Measurements from ENCODE around the gene CLDN12. TPM values are rescaled to one million over a fixed set of nuclear protein-coding genes. Genes with fewer than 3 reads are reported as not detected.

Gene CLDN12
- total RNA-seq, 1 experiment from 2014 or later, result 38.4 TPM

DNA sequence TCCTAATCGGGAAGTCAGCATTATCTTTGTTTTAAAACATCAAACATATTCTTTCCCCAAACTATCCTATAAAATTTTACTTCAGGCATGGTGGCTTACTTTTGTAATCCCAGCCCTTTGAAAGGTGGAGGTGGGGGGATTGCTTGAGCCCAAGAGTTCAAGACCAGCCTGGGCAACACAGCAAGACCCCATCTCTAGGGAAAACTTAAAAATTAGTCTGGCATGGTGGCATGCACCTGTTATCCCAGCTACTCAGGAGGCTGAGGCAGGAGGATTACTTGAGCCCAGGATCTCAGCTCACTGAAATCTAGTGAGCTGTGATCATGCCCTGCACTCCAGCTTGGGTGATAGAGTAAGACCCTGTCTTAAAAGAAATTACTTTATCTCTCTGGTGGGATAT is 4.9 kb downstream of the CLDN12 start:
- CTCF ChIA-PET, result interaction anchor here (1.5 kb wide), 1 partner anchor 62 kb away, joined by 4 read pairs; the partner anchor contains the start of gene GTPBP10
- no peaks in the 10 kb centered on the region; the same call in 1 of the 2 replicates for H3K36me3 ChIP-seq (ENCODE audit: control insufficient read depth, insufficient read depth, low read length)
- no peaks in the 10 kb centered on the region for H3K4me1 ChIP-seq
- no peaks in the 10 kb centered on the region for H3K9me3 Mint-ChIP-seq (ENCODE audit: unreplicated experiment)
- DNase-seq, result no peak
- intact Hi-C loops (cut with micrococcal nuclease; ENCODE audit: unreplicated experiment), result no loop called here
- H3K4me3 Mint-ChIP-seq (ENCODE audit: unreplicated experiment), result no peak overlapping the region
- no peaks in the 10 kb centered on the region for H3K27me3 ChIP-seq (replicated peaks; ENCODE audit: control insufficient read depth, insufficient read depth, low read length)
- TF ChIP-seq, protein P1, sequence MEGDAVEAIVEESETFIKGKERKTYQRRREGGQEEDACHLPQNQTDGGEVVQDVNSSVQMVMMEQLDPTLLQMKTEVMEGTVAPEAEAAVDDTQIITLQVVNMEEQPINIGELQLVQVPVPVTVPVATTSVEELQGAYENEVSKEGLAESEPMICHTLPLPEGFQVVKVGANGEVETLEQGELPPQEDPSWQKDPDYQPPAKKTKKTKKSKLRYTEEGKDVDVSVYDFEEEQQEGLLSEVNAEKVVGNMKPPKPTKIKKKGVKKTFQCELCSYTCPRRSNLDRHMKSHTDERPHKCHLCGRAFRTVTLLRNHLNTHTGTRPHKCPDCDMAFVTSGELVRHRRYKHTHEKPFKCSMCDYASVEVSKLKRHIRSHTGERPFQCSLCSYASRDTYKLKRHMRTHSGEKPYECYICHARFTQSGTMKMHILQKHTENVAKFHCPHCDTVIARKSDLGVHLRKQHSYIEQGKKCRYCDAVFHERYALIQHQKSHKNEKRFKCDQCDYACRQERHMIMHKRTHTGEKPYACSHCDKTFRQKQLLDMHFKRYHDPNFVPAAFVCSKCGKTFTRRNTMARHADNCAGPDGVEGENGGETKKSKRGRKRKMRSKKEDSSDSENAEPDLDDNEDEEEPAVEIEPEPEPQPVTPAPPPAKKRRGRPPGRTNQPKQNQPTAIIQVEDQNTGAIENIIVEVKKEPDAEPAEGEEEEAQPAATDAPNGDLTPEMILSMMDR (IDR thresholded peaks at IDR 0.05; ENCODE audit: insufficient read depth in 1 of 2, low read depth in 1 of 2, low read length in 1 of 2, severe bottlenecking in 1 of 2, unreplicated experiment in 1 of 2), result no peak
- no peaks in the 10 kb centered on the region for H3K4me1 Mint-ChIP-seq (ENCODE audit: low read depth, unreplicated experiment)
- no peaks in the 10 kb centered on the region for H3K9me3 ChIP-seq
- no peak overlapping the region for H3K27ac Mint-ChIP-seq (ENCODE audit: unreplicated experiment)
- H3K36me3 Mint-ChIP-seq (ENCODE audit: insufficient read depth, unreplicated experiment), result peaks cover 7% of the 10 kb centered on the region
- H3K4me3 ChIP-seq (ENCODE audit: low read depth, low read length), result no peak overlapping the region
- no TSS peak for BruUV-seq (replicated peaks)
- H3K27me3 Mint-ChIP-seq (ENCODE audit: insufficient read depth, unreplicated experiment), result no peaks in the 10 kb centered on the region
- POLR2A ChIA-PET, result no interaction called here

DNA sequence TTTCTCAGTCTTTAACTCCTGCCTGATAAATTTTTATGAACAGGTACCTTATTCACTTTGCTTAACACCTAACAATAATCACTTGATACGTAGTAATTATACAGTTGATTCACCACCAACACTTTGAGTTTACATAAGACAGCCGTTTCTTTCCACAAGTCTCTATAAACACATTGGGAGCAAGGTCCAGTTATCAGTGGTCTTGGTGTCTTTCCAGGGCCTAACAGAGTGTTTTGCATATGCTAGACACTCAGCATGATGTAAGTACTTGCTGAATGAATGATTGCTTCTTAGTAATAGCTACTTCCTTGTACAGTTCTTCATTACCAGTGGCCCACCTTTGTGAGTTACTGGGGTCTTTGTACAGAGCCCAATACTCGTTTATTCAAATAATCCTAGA is 6.4 kb downstream of the CLDN12 start:
- POLR2A ChIA-PET, result no interaction called here
- no peaks in the 10 kb centered on the region for H3K4me1 Mint-ChIP-seq (ENCODE audit: low read depth, unreplicated experiment)
- no peaks in the 10 kb centered on the region for H3K9me3 Mint-ChIP-seq (ENCODE audit: unreplicated experiment)
- Histone ChIP-seq H3K4me3 (ENCODE audit: low read depth, low read length) (no peak overlapping the region), H3K27me3 (replicated peaks; ENCODE audit: control insufficient read depth, insufficient read depth, low read length) (no peaks in the 10 kb centered on the region), H3K9me3 (no peaks in the 10 kb centered on the region), H3K36me3 (ENCODE audit: control insufficient read depth, insufficient read depth, low read length) (no peaks in the 10 kb centered on the region; the same call in 1 of the 2 replicates), H3K4me1 (no peaks in the 10 kb centered on the region)
- H3K36me3 Mint-ChIP-seq (ENCODE audit: insufficient read depth, unreplicated experiment), result peaks cover 5% of the 10 kb centered on the region
- CTCF ChIA-PET, result interaction anchor here (1.5 kb wide), 1 partner anchor 64 kb away, joined by 4 read pairs; the partner anchor contains the start of gene GTPBP10
- intact Hi-C loops (cut with micrococcal nuclease; ENCODE audit: unreplicated experiment), result no loop called here
- no peak overlapping the region for H3K27ac Mint-ChIP-seq (ENCODE audit: unreplicated experiment)
- TF ChIP-seq, protein P1 (IDR thresholded peaks at IDR 0.05; ENCODE audit: insufficient read depth in 1 of 2, low read depth in 1 of 2, low read length in 1 of 2, severe bottlenecking in 1 of 2, unreplicated experiment in 1 of 2), result no peak
- BruUV-seq (replicated peaks), result no TSS peak
- no peak for DNase-seq
- no peak overlapping the region for H3K4me3 Mint-ChIP-seq (ENCODE audit: unreplicated experiment)
- no peaks in the 10 kb centered on the region for H3K27me3 Mint-ChIP-seq (ENCODE audit: insufficient read depth, unreplicated experiment)

DNA sequence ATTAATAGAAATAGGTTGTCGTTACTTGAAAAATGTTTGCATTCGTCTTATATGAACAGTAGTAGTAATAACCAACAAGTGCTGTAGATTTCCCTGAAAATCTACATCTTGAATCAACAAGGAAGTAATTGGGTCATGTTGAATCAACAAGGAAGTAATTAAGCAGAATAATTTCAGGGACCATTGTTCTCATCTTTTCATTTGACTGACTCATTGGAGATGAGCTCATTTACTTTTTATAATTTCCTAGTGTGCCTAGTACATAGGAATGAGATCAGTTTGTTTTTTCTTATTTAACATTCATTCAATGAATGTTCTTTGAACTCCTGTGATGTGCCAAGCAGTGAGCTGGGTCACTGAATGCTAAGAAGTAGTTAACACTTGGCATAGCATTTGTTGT is 8.2 kb downstream of the CLDN12 start:
- Histone ChIP-seq H3K4me3 (ENCODE audit: low read depth, low read length) (no peak overlapping the region), H3K4me1 (no peaks in the 10 kb centered on the region), H3K36me3 (ENCODE audit: control insufficient read depth, insufficient read depth, low read length) (no peaks in the 10 kb centered on the region; the same call in 1 of the 2 replicates), H3K9me3 (no peaks in the 10 kb centered on the region), H3K27me3 (replicated peaks; ENCODE audit: control insufficient read depth, insufficient read depth, low read length) (no peaks in the 10 kb centered on the region)
- intact Hi-C loops (cut with micrococcal nuclease; ENCODE audit: unreplicated experiment), result no loop called here
- DNase-seq, result no peak
- Mint-ChIP-seq H3K27me3 (ENCODE audit: insufficient read depth, unreplicated experiment) (no peaks in the 10 kb centered on the region), H3K4me3 (ENCODE audit: unreplicated experiment) (no peak overlapping the region), H3K27ac (ENCODE audit: unreplicated experiment) (no peak overlapping the region), H3K36me3 (ENCODE audit: insufficient read depth, unreplicated experiment) (peaks cover 10% of the 10 kb centered on the region), H3K4me1 (ENCODE audit: low read depth, unreplicated experiment) (no peaks in the 10 kb centered on the region), H3K9me3 (ENCODE audit: unreplicated experiment) (no peaks in the 10 kb centered on the region)
- TF ChIP-seq, protein P1 (IDR thresholded peaks at IDR 0.05; ENCODE audit: insufficient read depth in 1 of 2, low read depth in 1 of 2, low read length in 1 of 2, severe bottlenecking in 1 of 2, unreplicated experiment in 1 of 2), result no peak
- CTCF ChIA-PET, result no interaction called here
- POLR2A ChIA-PET, result no interaction called here
- no TSS peak for BruUV-seq (replicated peaks)

All from Caco-2 (cell line).